ENCODE measurements around the gene LRRC32.
"Not testable (repeated sequence)": the region's sequence is repeated elsewhere in the genome, so short reads cannot be mapped to it uniquely, and the experiment has no call there.

LRRC32 gene

GRCh38 chr11:76644591-76644990 lies 26.0 kb downstream of the LRRC32 start:
- no peak for DNase-seq

DNA sequence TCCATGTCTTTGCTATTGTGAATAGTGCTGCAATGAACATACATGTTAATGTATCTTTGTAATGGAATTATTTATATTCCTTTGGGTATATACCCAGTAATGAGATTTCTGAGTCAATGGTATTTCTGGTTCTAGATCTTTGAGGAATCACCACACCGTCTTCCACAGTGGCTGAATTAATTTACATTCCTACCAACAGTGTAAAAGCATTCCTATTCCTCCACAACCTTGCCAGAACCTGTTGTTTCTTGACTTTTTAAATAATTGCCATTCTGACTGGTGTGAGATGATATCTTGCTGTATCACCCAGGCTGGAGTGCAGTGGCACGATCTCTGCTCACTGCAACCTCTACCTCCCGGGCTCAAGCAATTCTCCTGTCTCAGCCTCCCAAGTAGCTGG lies 26.8 kb downstream of the LRRC32 start:
- not testable (repeated sequence) for DNase-seq

GRCh38 chr11:76642341-76642740 lies 28.2 kb downstream of the LRRC32 start:
- DNase-seq: no peak

GRCh38 chr11:76641905-76642304 lies 28.6 kb downstream of the LRRC32 start:
- no peak for DNase-seq

DNA sequence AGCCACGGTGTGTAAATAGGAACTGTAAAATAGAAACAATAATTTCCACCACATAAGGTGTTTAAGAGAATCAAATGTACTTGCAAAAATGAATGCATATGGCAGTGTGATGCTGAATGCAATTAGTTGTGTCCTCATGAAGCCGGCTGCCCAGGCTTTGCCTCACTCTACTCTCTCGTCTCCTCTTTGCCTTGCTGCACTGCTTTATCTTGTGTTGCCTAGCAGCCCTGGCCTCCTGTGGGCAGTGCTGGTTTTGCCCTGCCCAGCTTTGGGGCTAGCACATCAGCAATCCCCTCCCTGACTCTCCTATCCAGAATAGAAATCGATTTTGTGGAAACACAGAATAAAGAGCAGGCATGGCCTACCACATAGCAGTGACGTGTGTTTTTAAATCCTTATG lies 30.0 kb downstream of the LRRC32 start:
- DNase-seq: no peak

GRCh38 chr11:76639621-76640020 lies 30.9 kb downstream of the LRRC32 start:
- DNase-seq: no peak

- DNase-seq: no peak
Measured at GRCh38 chr11:76638270-76639197, 32.0 kb downstream of the LRRC32 start.

DNA sequence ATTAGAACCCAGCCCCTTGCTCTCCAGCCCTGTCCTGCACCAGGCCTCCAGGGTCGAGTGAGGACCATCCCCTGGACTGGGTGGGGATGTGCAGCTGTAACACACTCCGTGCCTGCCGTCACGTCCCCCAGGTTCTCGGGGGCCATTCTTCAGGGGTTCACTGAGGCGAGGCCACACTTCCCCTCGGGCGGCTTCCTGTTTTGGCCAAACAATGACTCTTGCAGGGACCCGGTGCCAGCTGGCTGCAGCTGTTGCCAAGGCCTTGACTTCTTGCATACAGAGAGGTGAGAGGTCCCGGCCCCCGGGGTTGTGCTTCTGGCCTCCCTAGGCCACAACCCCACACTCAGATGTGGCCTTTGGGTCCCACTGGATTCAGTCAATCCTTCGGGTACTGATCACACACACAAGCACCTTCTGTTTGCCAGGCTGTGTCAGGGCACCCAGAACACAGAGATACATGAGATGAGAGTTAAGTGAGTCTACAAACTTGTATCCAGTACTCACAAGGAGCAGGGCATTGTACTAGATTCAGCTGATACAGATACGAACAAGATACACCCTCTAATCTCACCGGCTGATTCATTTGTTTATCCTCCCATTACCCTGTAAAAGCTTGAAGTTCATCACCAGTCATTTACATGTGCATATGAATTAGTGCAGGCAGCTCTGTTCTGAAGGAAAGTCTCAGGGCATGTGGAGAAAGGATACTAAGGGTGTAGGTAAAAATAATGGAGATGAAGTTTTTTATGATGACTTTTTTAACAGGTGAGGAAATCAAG lies 32.9 kb downstream of the LRRC32 start:
- no peak for DNase-seq

- no peak for DNase-seq
Measured at GRCh38 chr11:76636826-76637460, 33.6 kb downstream of the LRRC32 start.

GRCh38 chr11:76635991-76636738 lies 34.4 kb downstream of the LRRC32 start:
- no peak for DNase-seq

GRCh38 chr11:76634886-76635285 lies 35.7 kb downstream of the LRRC32 start:
- no peak for DNase-seq

- no peak for DNase-seq
Measured at GRCh38 chr11:76632492-76632891, 38.1 kb downstream of the LRRC32 start.

DNA sequence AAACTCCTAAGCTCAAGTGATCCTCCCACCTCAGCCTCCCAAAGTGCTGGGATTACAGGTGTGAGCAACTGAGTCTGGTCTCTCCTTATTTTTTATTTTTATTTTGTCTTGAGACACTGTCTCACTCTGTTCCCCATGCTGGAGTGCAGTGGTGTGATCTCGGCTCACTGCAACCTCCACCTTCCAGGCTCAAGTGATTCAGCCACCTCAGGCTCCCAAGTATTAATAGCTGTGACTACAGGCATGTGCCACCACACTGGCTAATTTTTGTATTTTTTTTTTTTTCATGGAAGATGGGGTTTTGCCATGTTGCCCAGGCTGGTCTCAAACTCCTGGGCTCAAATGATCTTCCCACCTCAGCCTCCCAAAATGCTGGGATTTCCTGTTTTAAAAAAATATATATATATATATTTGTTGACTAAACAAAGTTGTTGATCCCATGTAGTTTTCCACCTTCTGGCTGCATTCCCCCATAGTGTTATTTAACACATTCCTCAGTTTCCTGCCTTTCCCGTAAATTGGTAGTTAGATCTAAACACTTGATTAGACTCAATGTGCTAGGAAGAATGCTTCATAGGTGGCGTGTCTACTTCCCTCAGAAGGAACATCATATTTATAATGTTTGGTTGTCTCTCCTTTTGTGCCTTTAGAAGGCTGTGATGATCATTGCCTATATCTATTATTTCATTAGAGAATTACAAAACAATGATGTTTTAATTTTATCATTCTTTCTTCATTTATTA lies 38.8 kb downstream of the LRRC32 start:
- DNase-seq: no peak

DNA sequence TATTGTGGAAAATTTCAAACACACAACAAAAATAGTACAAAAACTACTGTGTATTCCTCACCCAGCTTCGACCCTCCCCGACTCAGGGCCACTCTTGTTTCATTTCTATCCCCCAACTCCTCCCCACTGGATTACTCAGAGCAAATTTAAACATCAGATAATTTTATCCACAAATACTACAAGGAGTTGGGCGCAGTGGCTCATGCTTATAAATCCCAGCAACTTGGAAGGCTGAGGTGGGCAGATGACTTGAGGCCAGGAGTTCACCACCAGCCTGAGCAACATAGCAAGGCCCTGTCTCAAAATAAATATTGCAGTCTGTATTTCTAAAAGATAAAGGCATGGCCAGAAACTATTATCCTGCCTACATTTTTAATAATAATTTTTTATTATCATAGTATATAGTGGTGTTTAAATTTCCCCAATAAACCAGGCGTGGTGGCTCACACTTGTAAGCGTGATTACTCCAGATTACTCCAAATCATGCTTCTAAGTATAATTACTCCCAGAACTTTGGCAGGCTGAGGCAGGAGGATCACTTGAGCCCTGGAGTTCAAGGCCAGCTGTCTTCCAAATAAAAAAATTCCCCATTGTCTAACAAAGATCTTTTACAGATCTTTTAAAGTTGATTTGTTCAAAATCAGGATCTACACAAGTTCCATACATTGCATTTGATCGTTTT lies 39.8 kb downstream of the LRRC32 start:
- DNase-seq: no peak

- DNase-seq: no peak
Measured at GRCh38 chr11:76629853-76630599, 40.5 kb downstream of the LRRC32 start.

- DNase-seq: no peak
Measured at GRCh38 chr11:76629116-76629852, 41.3 kb downstream of the LRRC32 start.

- DNase-seq: peak; percentile 5 to 33
Measured at GRCh38 chr11:76628408-76628947, 42.1 kb downstream of the LRRC32 start.

DNA sequence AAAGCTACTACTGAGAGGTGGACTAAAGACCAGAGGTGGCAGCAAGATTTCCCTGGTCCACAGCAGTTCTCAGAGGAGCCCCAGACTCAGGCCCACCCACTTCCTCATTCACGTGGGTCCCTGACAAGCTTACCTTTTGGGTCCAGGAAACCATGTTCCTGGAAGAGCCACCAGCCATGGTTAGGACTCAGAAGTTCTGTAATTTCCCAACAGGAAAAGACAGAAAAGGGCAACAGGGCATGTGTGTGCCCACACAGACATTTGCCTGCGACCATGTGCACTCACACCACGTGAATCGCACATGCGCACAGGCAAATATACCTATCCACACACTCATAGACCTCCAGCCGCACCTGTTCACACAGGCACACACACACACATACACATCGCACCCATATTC lies 42.9 kb downstream of the LRRC32 start:
- DNase-seq: no peak

DNA sequence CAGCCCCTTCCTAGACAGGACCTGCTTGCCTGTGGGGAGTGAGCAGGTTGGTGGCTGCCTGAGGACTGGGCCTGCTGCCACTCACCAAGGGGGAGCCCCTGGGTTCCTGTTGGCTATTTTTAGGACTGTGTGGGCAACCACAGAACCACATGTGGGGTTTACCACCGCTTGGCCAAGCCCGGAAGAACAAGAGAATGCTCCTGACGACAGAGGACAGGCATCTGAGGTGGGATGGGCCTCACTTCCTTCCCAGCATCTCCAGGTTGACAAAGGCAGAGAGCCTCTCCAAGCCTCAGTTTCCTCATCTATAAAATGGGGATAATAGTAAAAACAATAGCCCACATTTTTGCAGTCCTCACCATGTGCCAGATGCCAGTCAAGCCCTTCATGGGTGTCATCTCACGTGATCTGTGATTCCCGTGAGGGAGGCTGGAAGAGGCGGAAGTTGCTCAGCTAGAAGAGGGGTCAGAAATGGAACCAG lies 43.6 kb downstream of the LRRC32 start:
- DNase-seq: no peak
